CD4-positive, alpha-beta T cell (primary cell): Measurements from ENCODE around the gene KCNJ10. TPM values are rescaled to one million over a fixed set of nuclear protein-coding genes. Genes with fewer than 3 reads are reported as not detected.

Source experiments
- ATAC-seq: fragments of 200-7000 bp; cut with Tn5 transposase; one replicate; pipeline ENCODE4 v1.10.0; 2022; ENCODE audit warnings: mild to moderate bottlenecking; ENCODE audit not compliant: poor library complexity
- CTCF ChIA-PET: fragments of 350-600 bp; sonication (Branson Sonifier 250); formaldehyde crosslinking; loops from one replicate; lab custom pipeline; 2021; ENCODE audit warnings: antibody characterized with exemption, inconsistent platforms; lab: Charles Lee
- POLR2A ChIA-PET: fragments of 350-600 bp; sonication (Branson Sonifier 250); formaldehyde crosslinking; loops from one replicate; lab custom pipeline; 2021; ENCODE audit warnings: antibody characterized with exemption, inconsistent platforms; lab: Charles Lee
- DNase-seq, 14 experiments: peaks; one replicate each; pipeline ENCODE4 v3.0.0-alpha.2; 2013 to 2020; ENCODE audit warnings: mixed read lengths in 2 of 14
- H3K27ac ChIP-seq, 2 donors: one replicate each; pipeline versions ENCODE4 v1.5.1 to v1.7.0; 2013; ENCODE audit warnings: low read length in 2 of 2, low read depth in 1 of 2, mild to moderate bottlenecking in 1 of 2
- H3K27me3 ChIP-seq, 2 experiments: 1 replicate in 1 of 2; 2 replicates in 1 of 2; pipeline versions ENCODE4 v1.6.1 to v1.7.0; 2013; ENCODE audit warnings: low read length in 2 of 2, control low read depth in 1 of 2, mild to moderate bottlenecking in 1 of 2, moderate library complexity in 1 of 2; ENCODE audit not compliant: insufficient read depth in 2 of 2, control insufficient read depth in 1 of 2
- H3K36me3 ChIP-seq: one replicate; pipeline ENCODE4 v1.6.1; 2013; ENCODE audit warnings: low read length, control low read depth; ENCODE audit not compliant: insufficient read depth
- H3K4me1 ChIP-seq: one replicate; pipeline ENCODE4 v1.6.1; 2013; ENCODE audit warnings: low read length, control low read depth; ENCODE audit not compliant: insufficient read depth
- H3K4me3 ChIP-seq: one replicate; pipeline ENCODE4 v1.5.1; 2013; ENCODE audit warnings: mild to moderate bottlenecking, low read length, moderate library complexity
- H3K9me3 ChIP-seq, 2 experiments: 1 replicate in 1 of 2; 2 replicates in 1 of 2; pipeline versions ENCODE4 v1.6.1 to v1.7.0; 2013; ENCODE audit warnings: low read length in 2 of 2, mild to moderate bottlenecking in 2 of 2, control low read depth in 1 of 2, moderate library complexity in 1 of 2; ENCODE audit not compliant: control insufficient read depth in 1 of 2, insufficient read depth in 1 of 2
- H3K27ac Mint-ChIP-seq: one replicate; pipeline ENCODE4 v1.8.0; 2020; ENCODE audit warnings: mixed read lengths
- H3K27me3 Mint-ChIP-seq: one replicate; pipeline ENCODE4 v1.8.0; 2021; ENCODE audit warnings: mixed read lengths
- H3K36me3 Mint-ChIP-seq: one replicate; pipeline ENCODE4 v1.8.0; 2021; ENCODE audit warnings: low read depth, mixed read lengths
- H3K4me1 Mint-ChIP-seq: one replicate; pipeline ENCODE4 v1.8.0; 2021; ENCODE audit warnings: low read depth, mixed read lengths
- H3K4me3 Mint-ChIP-seq: one replicate; pipeline ENCODE4 v1.8.0; 2020; ENCODE audit warnings: mild to moderate bottlenecking, mixed read lengths
- H3K9me3 Mint-ChIP-seq: one replicate; pipeline ENCODE4 v1.8.0; 2020; ENCODE audit warnings: mixed read lengths
- intact Hi-C, 2 experiments: fragments of 100-400 bp; cut with DNase I in 1 of 2; cut with micrococcal nuclease in 1 of 2; formaldehyde crosslinking; loops; one replicate each; pipeline versions ENCODE4 v1.15.1 to v1.9.0; 2023 to 2025; cut with DNase I, micrococcal nuclease
- total RNA-seq, 174 experiments: library from RNA in 2 of 174; stranded (reverse) in 2 of 174; gene quantifications; one replicate each; pipeline ENCODE4 v1.2.3 and lab custom pipeline; 2021 to 2026
- TF ChIP-seq, protein P1 (sequence below): fragments of 200-600 bp; IDR thresholded peaks from one replicate; pipeline ENCODE4 v1.8.0; 2022; ENCODE audit warnings: antibody characterized with exemption, mild to moderate bottlenecking

Gene KCNJ10
- total RNA-seq, 2 experiments from 2014 or later, result not detected

DNA sequence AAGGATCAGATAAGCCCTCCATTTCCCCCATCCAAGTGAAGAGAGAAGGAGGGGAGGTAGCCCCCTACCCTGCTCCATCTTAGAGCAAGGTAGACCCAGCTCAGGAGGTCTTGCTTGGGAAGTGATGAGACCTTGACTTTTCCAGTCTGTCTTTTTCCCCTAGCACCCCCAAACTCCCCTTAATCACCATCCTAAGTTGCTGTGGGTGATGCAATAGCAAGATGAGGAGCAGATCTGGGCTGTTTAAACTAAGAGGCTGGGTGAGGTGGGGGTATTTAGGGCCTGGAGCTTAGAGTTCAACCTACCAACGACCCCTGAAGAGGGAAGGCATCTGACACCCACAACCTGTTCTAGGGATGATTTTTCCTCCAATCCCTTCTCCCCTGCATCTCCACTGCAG lies 47.3 kb upstream of the KCNJ10 start:
- TF ChIP-seq, protein P1, sequence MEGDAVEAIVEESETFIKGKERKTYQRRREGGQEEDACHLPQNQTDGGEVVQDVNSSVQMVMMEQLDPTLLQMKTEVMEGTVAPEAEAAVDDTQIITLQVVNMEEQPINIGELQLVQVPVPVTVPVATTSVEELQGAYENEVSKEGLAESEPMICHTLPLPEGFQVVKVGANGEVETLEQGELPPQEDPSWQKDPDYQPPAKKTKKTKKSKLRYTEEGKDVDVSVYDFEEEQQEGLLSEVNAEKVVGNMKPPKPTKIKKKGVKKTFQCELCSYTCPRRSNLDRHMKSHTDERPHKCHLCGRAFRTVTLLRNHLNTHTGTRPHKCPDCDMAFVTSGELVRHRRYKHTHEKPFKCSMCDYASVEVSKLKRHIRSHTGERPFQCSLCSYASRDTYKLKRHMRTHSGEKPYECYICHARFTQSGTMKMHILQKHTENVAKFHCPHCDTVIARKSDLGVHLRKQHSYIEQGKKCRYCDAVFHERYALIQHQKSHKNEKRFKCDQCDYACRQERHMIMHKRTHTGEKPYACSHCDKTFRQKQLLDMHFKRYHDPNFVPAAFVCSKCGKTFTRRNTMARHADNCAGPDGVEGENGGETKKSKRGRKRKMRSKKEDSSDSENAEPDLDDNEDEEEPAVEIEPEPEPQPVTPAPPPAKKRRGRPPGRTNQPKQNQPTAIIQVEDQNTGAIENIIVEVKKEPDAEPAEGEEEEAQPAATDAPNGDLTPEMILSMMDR, result no peak
- POLR2A ChIA-PET, result no interaction called here

DNA sequence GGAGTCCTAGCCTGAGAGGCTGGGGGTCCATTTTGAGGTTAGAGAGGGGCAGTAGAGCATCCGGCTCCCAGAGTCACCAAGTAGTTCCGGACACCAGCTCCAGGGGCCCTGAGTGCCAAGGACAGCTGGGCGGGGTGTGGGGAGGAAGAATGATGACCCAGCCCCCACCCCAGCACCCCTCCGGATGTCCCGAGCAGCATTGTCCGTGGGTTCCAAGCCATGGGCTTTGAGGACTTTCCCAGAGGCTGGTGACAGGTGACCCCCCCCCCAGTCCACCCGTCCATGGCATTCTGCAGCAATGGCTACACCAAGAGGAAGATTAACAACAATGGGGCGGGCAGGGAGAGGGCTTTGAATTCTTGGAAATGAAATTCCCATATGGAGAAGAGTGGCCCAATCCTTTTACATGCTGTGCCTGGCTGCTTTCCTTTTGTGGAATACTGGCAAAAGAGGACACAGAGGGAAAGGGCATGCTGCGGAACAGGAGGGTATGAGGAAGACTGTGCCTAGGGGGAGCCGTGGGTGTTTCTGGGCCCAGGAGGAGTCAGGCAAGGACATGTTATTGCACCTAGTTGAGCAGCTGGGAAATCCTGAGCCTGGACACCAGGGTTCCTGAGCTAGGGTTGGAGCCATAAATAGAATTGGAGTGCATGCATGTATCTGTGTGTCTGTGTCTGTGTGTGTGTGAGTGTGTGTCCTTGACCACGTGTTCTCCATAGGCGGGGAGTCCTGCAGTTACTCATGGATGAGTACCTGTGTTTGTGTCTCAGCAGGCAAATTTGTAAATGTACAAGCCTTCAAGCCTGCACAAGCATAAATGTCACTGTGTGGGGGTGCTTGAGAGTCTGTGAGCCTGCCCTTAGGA lies 46.6 kb upstream of the KCNJ10 start:
- Mint-ChIP-seq H3K4me1 (no peaks in the 10 kb centered on the region), H3K36me3 (no peaks in the 10 kb centered on the region), H3K4me3 (no peak overlapping the region), H3K27me3 (peaks cover 18% of the 10 kb centered on the region), H3K9me3 (no peaks in the 10 kb centered on the region), H3K27ac (no peak overlapping the region)
- ChIA-PET CTCF (no interaction called here), POLR2A (no interaction called here)
- ATAC-seq (no peak), DNase-seq (no peak)
- intact Hi-C loops, result no loop called here
- no peaks in the 10 kb centered on the region for H3K9me3 ChIP-seq
- H3K4me3 ChIP-seq, result no peak overlapping the region
- TF ChIP-seq, protein P1, result no peak
- no peaks in the 10 kb centered on the region for H3K36me3 ChIP-seq
- no peaks in the 10 kb centered on the region for H3K4me1 ChIP-seq
- H3K27me3 ChIP-seq, result peaks cover 7 to 21% of the 10 kb centered on the region in 2 experiments
- H3K27ac ChIP-seq, result no peak overlapping the region

More for the DNA sequence above, 47.3 kb upstream of the KCNJ10 start:
- peaks cover 7 to 19% of the 10 kb centered on the region in 2 experiments for H3K27me3 ChIP-seq
- no peak overlapping the region for H3K4me3 ChIP-seq
- CTCF ChIA-PET, result no interaction called here
- intact Hi-C loops, result no loop called here
- H3K9me3 ChIP-seq, result no peaks in the 10 kb centered on the region
- no peaks in the 10 kb centered on the region for H3K9me3 Mint-ChIP-seq
- H3K4me1 ChIP-seq, result no peaks in the 10 kb centered on the region
- no peak overlapping the region for H3K4me3 Mint-ChIP-seq
- DNase-seq (no peak), ATAC-seq (no peak)
- no peaks in the 10 kb centered on the region for H3K4me1 Mint-ChIP-seq
- H3K36me3 Mint-ChIP-seq, result no peaks in the 10 kb centered on the region
- no peaks in the 10 kb centered on the region for H3K36me3 ChIP-seq
- no peak overlapping the region for H3K27ac Mint-ChIP-seq
- no peak overlapping the region for H3K27ac ChIP-seq
- peaks cover 18% of the 10 kb centered on the region for H3K27me3 Mint-ChIP-seq

DNA sequence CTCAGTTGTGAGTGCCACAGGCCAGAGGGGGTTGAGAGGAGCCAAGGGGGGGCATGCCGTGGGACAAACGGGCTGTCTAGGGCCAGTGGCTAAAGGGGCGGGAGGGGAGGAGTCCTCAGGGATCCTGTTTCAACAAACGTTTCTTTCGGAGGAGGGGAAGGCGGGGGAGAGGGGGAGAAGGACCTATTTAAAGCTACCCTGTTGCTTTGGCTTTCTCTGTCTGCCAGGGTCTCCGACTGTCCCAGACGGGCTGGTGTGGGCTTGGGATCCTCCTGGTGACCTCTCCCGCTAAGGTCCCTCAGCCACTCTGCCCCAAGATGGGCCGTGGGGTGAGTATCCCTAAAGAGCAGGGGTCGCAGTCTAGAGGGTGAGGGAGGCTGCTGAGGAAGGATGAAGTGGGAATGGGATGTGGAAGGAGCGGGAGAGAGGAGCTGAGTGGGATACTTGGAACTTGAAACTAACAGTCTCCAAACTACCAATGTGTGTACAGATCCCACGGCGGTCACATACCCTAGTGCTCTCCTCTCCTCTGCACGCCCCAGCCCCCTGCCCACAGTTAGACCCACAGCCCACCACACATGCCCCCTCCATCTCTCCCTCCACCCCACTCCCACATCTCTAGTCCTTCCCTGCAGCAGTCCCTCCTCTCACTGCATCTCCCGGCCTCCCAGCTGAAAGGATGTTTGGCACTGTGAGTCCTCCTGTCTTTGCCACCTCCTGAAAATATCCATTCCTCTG lies 45.8 kb upstream of the KCNJ10 start, which contains the start of gene ATP1A2:
Gene ATP1A2, plus strand, starts transcription at position 215 of the 738 bp plus-strand sequence. Its CDS starts 103 bp downstream, at position 318.
- CTCF ChIA-PET, result no interaction called here
- no peak for DNase-seq
- H3K9me3 ChIP-seq, result no peaks in the 10 kb centered on the region
- Mint-ChIP-seq H3K4me1 (no peaks in the 10 kb centered on the region), H3K4me3 (no peak within 1 kb of the TSS), H3K27ac (no peak within 1 kb of the TSS), H3K36me3 (no peaks in the 10 kb centered on the region), H3K27me3 (peaks cover 18% of the 10 kb centered on the region), H3K9me3 (no peaks in the 10 kb centered on the region)
- H3K36me3 ChIP-seq, result no peaks in the 10 kb centered on the region
- TF ChIP-seq, protein P1, result no peak
- peaks cover 7 to 21% of the 10 kb centered on the region in 2 experiments for H3K27me3 ChIP-seq
- no peak within 1 kb of the TSS for H3K4me3 ChIP-seq
- no peak for ATAC-seq
- H3K4me1 ChIP-seq, result no peaks in the 10 kb centered on the region
- intact Hi-C loops, result no loop called here
- H3K27ac ChIP-seq, result no peak within 1 kb of the TSS
- POLR2A ChIA-PET, result no interaction called here
